T-cell (primary cell): ENCODE results near the gene MRTFA. TPM values are rescaled to one million over a fixed set of nuclear protein-coding genes. Genes with fewer than 3 reads are reported as not detected.
"Not testable (repeated sequence)": the region's sequence is repeated elsewhere in the genome, so short reads cannot be mapped to it uniquely, and the experiment has no call there.

Experiments used
- ATAC-seq, 4 experiments: fragments of 200-7000 bp in 3 of 4; fragments of 150-1000 bp in 1 of 4; cut with Tn5 transposase; replicated peaks in 1 of 4; 1 replicate in 3 of 4; 2 replicates in 1 of 4; pipeline ENCODE4 v1.10.0; 2021; ENCODE audit warnings: moderate library complexity in 3 of 4, mild to moderate bottlenecking in 2 of 4, moderate number of reproducible peaks in 1 of 4
- CTCF ChIA-PET, 2 donors: fragments of 300-600 bp; sonication (Branson Sonifier 250); formaldehyde crosslinking; loops; one replicate each; lab custom pipeline; 2022; ENCODE audit warnings: antibody characterized with exemption in 2 of 2; lab: Charles Lee
- POLR2A ChIA-PET, 2 donors: fragments of 300-600 bp; sonication (Branson Sonifier 250); formaldehyde crosslinking; loops; one replicate each; lab custom pipeline; 2022; ENCODE audit warnings: antibody characterized with exemption in 2 of 2; lab: Charles Lee
- DNase-seq, 35 experiments: peaks; one replicate each; pipeline versions ENCODE4 v3.0.0 to v3.0.0-alpha.2; 2013 to 2023
- H3K27ac ChIP-seq: one replicate; pipeline ENCODE4 v1.5.1; 2013; ENCODE audit warnings: low read length
- H3K27me3 ChIP-seq, 2 experiments: replicated peaks in 1 of 2; 1 replicate in 1 of 2; 2 replicates in 1 of 2; pipeline versions ENCODE4 v1.6.1 to v1.7.0; 2013; ENCODE audit warnings: low read length in 1 of 2, mixed read lengths in 1 of 2; ENCODE audit not compliant: control insufficient read depth in 2 of 2, insufficient read depth in 2 of 2; ENCODE audit errors: extremely low read depth in 1 of 2
- H3K36me3 ChIP-seq, 2 donors: 1 replicate in 1 of 2; 2 replicates in 1 of 2; pipeline versions ENCODE4 v1.6.1 to v1.7.0; 2013; ENCODE audit warnings: low read length in 1 of 2; ENCODE audit not compliant: control insufficient read depth in 2 of 2, insufficient read depth in 1 of 2; ENCODE audit errors: extremely low read depth in 1 of 2
- H3K4me1 ChIP-seq, 2 experiments: 1 replicate in 1 of 2; 2 replicates in 1 of 2; pipeline versions ENCODE4 v1.6.1 to v1.7.0; 2013; ENCODE audit warnings: low read length in 2 of 2, mixed read lengths in 1 of 2; ENCODE audit not compliant: insufficient read depth in 2 of 2, control insufficient read depth in 1 of 2; ENCODE audit errors: extremely low read depth in 1 of 2
- H3K4me3 ChIP-seq, 2 donors: 1 replicate in 1 of 2; 2 replicates in 1 of 2; pipeline versions ENCODE4 v1.5.1 to v1.7.0; 2013; ENCODE audit warnings: mild to moderate bottlenecking in 2 of 2, low read length in 1 of 2, moderate library complexity in 1 of 2; ENCODE audit not compliant: control insufficient read depth in 1 of 2; ENCODE audit errors: extremely low read depth in 1 of 2
- H3K9me3 ChIP-seq: 2 replicates; pipeline ENCODE4 v1.7.0; 2013
- H3K27ac Mint-ChIP-seq, 2 donors: one replicate each; pipeline ENCODE4 v1.8.0; 2020 to 2021; ENCODE audit warnings: mild to moderate bottlenecking in 2 of 2, mixed read lengths in 2 of 2
- H3K27me3 Mint-ChIP-seq, 2 donors: one replicate each; pipeline ENCODE4 v1.8.0; 2021 to 2022; ENCODE audit warnings: mixed read lengths in 2 of 2
- H3K36me3 Mint-ChIP-seq: one replicate; pipeline ENCODE4 v1.8.0; 2021; ENCODE audit warnings: mixed read lengths
- H3K4me1 Mint-ChIP-seq, 3 donors: one replicate each; pipeline ENCODE4 v1.8.0; 2020 to 2022; ENCODE audit warnings: mixed read lengths in 3 of 3, mild to moderate bottlenecking in 1 of 3
- H3K4me3 Mint-ChIP-seq, 3 donors: one replicate each; pipeline ENCODE4 v1.8.0; 2020 to 2022; ENCODE audit warnings: mild to moderate bottlenecking in 3 of 3, mixed read lengths in 3 of 3, moderate library complexity in 3 of 3
- H3K9me3 Mint-ChIP-seq, 3 donors: one replicate each; pipeline ENCODE4 v1.8.0; 2020 to 2022; ENCODE audit warnings: mixed read lengths in 3 of 3
- WGBS: methylation state at CpG from one replicate; pipeline ENCODE4 v1.1.5; 2013; ENCODE audit warnings: missing lambda C conversion rate; ENCODE audit not compliant: insufficient coverage; 5-methylcytosine and 5-hydroxymethylcytosine counted together
- total RNA-seq, 35 experiments: library from RNA in 6 of 35; stranded (reverse) in 6 of 35; fragments of 120-200 nt in 1 of 35; gene quantifications; one replicate each; pipeline versions ENCODE4 v1.2.1 to v1.2.4 and lab custom pipeline; 2013 to 2026

Gene MRTFA
- total RNA-seq, 5 donors from 2014 or later (not counting 1 experiment from before 2014, with no cell fraction given): 81.9 to 118 (median 114) TPM

- POLR2A ChIA-PET: interaction anchor here in 1 of 2 donors (0.6 kb wide), 1 partner anchor 651 kb away, joined by 5 read pairs; no protein-coding TSS in a partner anchor
- H3K27ac Mint-ChIP-seq, H3K27me3 Mint-ChIP-seq, H3K9me3 Mint-ChIP-seq, H3K36me3 ChIP-seq, CTCF ChIA-PET, ATAC-seq, H3K36me3 Mint-ChIP-seq, H3K4me3 Mint-ChIP-seq, H3K4me3 ChIP-seq, H3K27me3 ChIP-seq, H3K9me3 ChIP-seq, H3K27ac ChIP-seq, DNase-seq: not testable (repeated sequence)
- H3K4me1 ChIP-seq: peaks cover 18 to 19% of the 10 kb centered on the region in 2 experiments
- H3K4me1 Mint-ChIP-seq: peaks cover 49 to 58% (median 56%) of the 10 kb centered on the region in 3 donors
- WGBS: 100% methylated on average over 8 of the region's 28 CpGs
These were observed 100.4 kb downstream of the MRTFA start for GRCh38 chr22:40536149-40536548.

GRCh38 chr22:40535642-40536041 is 100.9 kb downstream of the MRTFA start:
- ChIA-PET POLR2A (no interaction called here), CTCF (no interaction called here)
- Histone ChIP-seq H3K27me3 (no peaks in the 10 kb centered on the region), H3K27ac (peak overlapping the region; percentile 57), H3K9me3 (no peaks in the 10 kb centered on the region), H3K36me3 (no peaks in the 10 kb centered on the region), H3K4me3 (no peak overlapping the region), H3K4me1 (peaks cover 20 to 23% of the 10 kb centered on the region in 2 experiments)
- ATAC-seq: no peak
- H3K4me3 Mint-ChIP-seq: peak overlapping the region in 1 of 3 donors; percentile 87
- H3K27me3 Mint-ChIP-seq: no peaks in the 10 kb centered on the region
- peak overlapping the region; percentile 91 to 96 for H3K27ac Mint-ChIP-seq
- H3K4me1 Mint-ChIP-seq: peaks cover 49 to 59% (median 55%) of the 10 kb centered on the region in 3 donors
- no CpG with 5 or more reads among the region's 2 CpGs for WGBS
- H3K9me3 Mint-ChIP-seq: no peaks in the 10 kb centered on the region
- DNase-seq: no peak
- no peaks in the 10 kb centered on the region for H3K36me3 Mint-ChIP-seq

DNA sequence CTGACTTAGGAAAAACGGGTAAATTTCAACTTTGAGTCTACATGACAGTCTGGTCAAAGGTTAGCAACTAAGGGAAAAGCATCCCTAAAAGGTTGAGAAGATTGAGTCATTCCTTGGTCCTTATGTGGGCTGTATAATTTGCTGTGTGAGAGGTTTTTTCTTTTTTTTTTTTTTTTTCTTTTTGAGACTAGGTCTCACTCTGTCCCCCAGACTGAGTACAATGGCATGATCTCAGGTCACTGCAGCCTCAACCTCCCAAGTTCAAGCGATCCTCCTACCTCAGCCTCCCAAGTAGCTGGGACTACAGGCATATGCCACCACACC is 101.4 kb downstream of the MRTFA start:
- POLR2A ChIA-PET: no interaction called here
- CTCF ChIA-PET: interaction anchor here in 1 of 2 donors (1.9 kb wide), 1 partner anchor 14 kb away, joined by 7 read pairs; no protein-coding TSS in a partner anchor
- peaks cover 20 to 24% of the 10 kb centered on the region in 2 experiments for H3K4me1 ChIP-seq
- Mint-ChIP-seq H3K27me3 (no peaks in the 10 kb centered on the region), H3K36me3 (no peaks in the 10 kb centered on the region), H3K4me1 (peaks cover 50 to 61% (median 57%) of the 10 kb centered on the region in 3 donors), H3K27ac (peak overlapping the region; percentile 91 to 96), H3K4me3 (peak overlapping the region in 2 of 3 donors; percentile 85 to 87), H3K9me3 (no peaks in the 10 kb centered on the region)
- H3K9me3 ChIP-seq: no peaks in the 10 kb centered on the region
- DNase-seq: no peak
- no peaks in the 10 kb centered on the region for H3K27me3 ChIP-seq
- H3K27ac ChIP-seq: peak overlapping the region; percentile 57
- no peak overlapping the region for H3K4me3 ChIP-seq
- ATAC-seq: no peak
- no CpG with 5 or more reads among the region's 2 CpGs for WGBS
- no peaks in the 10 kb centered on the region for H3K36me3 ChIP-seq

DNA sequence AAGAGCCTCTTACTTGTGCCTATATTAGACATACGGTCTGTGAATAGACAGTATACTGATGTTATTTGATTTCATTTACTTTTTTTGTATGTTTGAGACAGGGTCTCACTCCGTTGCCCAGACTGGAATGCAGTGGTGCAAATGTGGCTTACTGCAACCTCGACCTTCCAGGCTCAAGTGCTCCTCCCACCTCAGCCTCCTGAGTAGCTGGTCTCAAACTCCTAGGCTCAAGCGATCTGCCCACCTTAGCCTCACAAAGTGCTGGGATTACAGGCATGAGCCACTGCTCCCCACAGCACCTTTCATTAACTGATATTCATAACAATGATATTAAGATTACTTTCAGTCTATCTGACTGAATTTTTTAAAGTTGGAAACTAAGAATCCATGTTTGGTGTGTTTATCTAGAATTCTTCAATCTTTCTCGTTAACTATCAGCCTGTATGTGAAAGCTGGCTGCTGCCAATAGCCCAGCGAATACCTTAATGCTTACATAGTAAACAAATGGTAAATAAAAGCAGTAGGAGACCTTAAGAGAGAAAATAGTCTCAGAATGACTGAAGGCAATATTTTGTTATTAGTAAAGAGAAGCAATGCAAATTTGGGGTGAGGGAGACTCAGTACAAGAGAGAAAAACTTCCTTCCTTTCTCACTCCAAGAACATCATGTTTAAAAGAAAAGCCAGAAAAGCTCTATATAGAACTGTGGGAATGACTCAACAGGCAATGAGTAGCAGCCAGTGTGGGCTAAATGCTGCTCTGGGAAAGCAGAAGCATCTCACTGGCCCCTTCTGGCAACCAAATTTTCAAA is 101.9 kb downstream of the MRTFA start:
- no peaks in the 10 kb centered on the region for H3K36me3 Mint-ChIP-seq
- peak in 1 of 4 experiments; percentile 6 for ATAC-seq
- WGBS: no CpG with 5 or more reads among the region's 6 CpGs

GRCh38 chr22:40533712-40534378 is 102.7 kb downstream of the MRTFA start:
- H3K27me3 ChIP-seq: no peaks in the 10 kb centered on the region
- H3K4me3 ChIP-seq: peak overlapping the region; percentile 43 to 55
- ChIA-PET POLR2A (interaction anchor here in 1 of 2 donors (0.6 to 0.7 kb wide), 2 partner anchors 103 to 279 kb away, joined by 3 to 4 read pairs; partner anchors contain the start of gene MRTFA), CTCF (interaction anchor here (0.5 to 1.9 kb wide), 13 partner anchors 9 to 1116 kb away, joined by 3 to 12 read pairs (median 5); partner anchors contain the start of gene MRTFA (in 1 of the 2))
- no peaks in the 10 kb centered on the region for H3K9me3 ChIP-seq
- Mint-ChIP-seq H3K27me3 (no peaks in the 10 kb centered on the region), H3K4me1 (peaks cover 58 to 66% (median 64%) of the 10 kb centered on the region in 3 donors), H3K4me3 (peak overlapping the region; percentile 85 to 87 (median 86)), H3K27ac (peak overlapping the region; percentile 91 to 96), H3K9me3 (no peaks in the 10 kb centered on the region), H3K36me3 (peaks cover 2% of the 10 kb centered on the region)
- peaks cover 20 to 29% of the 10 kb centered on the region in 2 experiments for H3K4me1 ChIP-seq
- no CpG with 5 or more reads among the region's 4 CpGs for WGBS
- DNase-seq (peak; percentile 9 to 83 (median 52)), ATAC-seq (peak; percentile 97 to 99 (median 98))
- H3K27ac ChIP-seq: peak overlapping the region; percentile 57
- no peaks in the 10 kb centered on the region for H3K36me3 ChIP-seq

More for the DNA sequence above, 101.9 kb downstream of the MRTFA start:
- ChIA-PET CTCF (interaction anchor here (0.6 to 1.9 kb wide), 9 partner anchors 8 to 1117 kb away, joined by 3 to 12 read pairs (median 7); partner anchors contain the start of gene MRTFA (in 1 of the 2)), POLR2A (interaction anchor here in 1 of 2 donors (0.7 kb wide), 1 partner anchor 102 kb away, joined by 3 read pairs; the partner anchor contains the start of gene MRTFA)
- peak overlapping the region; percentile 91 to 96 for H3K27ac Mint-ChIP-seq
- H3K27me3 Mint-ChIP-seq: no peaks in the 10 kb centered on the region
- H3K4me1 Mint-ChIP-seq: peaks cover 54 to 63% (median 61%) of the 10 kb centered on the region in 3 donors
- no peaks in the 10 kb centered on the region for H3K9me3 ChIP-seq
- no peaks in the 10 kb centered on the region for H3K9me3 Mint-ChIP-seq
- H3K27me3 ChIP-seq: no peaks in the 10 kb centered on the region
- H3K4me1 ChIP-seq: peaks cover 20 to 29% of the 10 kb centered on the region in 2 experiments
- H3K36me3 ChIP-seq: no peaks in the 10 kb centered on the region
- H3K27ac ChIP-seq: peak overlapping the region; percentile 57
- peak overlapping the region; percentile 85 to 87 (median 86) for H3K4me3 Mint-ChIP-seq
- DNase-seq: no peak
- H3K4me3 ChIP-seq: no peak overlapping the region
